ENCODE data around the gene SMIM13.

Gene SMIM13

DNA sequence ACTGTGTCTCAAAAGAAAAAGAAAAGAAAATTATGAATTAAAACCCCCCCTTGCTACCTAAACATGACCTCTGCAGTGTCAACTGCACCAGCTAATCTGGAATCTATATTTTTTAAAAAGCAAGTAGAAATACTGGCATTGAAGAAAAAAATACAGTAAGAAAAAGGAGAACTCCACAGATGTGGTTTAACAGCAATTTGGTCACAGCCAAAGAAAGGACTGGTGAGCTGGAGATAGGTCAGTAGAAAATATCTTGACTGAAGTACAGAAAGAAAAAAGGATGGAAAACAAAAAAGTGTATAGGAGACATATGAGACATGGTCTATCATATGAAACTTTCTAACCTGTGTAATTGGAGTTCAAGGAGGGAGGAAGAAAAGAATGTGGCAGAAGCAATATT is 62.0 kb downstream of the SMIM13 start:
- no peak for DNase-seq
- no peak overlapping the region for H3K27ac ChIP-seq
- no peaks in the 10 kb centered on the region for H3K27me3 ChIP-seq (ENCODE audit: insufficient read depth, low read depth, severe bottlenecking)
- TF ChIP-seq, protein P1, sequence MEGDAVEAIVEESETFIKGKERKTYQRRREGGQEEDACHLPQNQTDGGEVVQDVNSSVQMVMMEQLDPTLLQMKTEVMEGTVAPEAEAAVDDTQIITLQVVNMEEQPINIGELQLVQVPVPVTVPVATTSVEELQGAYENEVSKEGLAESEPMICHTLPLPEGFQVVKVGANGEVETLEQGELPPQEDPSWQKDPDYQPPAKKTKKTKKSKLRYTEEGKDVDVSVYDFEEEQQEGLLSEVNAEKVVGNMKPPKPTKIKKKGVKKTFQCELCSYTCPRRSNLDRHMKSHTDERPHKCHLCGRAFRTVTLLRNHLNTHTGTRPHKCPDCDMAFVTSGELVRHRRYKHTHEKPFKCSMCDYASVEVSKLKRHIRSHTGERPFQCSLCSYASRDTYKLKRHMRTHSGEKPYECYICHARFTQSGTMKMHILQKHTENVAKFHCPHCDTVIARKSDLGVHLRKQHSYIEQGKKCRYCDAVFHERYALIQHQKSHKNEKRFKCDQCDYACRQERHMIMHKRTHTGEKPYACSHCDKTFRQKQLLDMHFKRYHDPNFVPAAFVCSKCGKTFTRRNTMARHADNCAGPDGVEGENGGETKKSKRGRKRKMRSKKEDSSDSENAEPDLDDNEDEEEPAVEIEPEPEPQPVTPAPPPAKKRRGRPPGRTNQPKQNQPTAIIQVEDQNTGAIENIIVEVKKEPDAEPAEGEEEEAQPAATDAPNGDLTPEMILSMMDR (IDR thresholded peaks at IDR 0.05; ENCODE audit: low read depth, low read length): no peak
- no peak overlapping the region for H3K4me3 ChIP-seq (ENCODE audit: low read depth, low read length)
- no peaks in the 10 kb centered on the region for H3K9me3 ChIP-seq (ENCODE audit: severe bottlenecking)
- no peaks in the 10 kb centered on the region for H3K36me3 ChIP-seq

DNA sequence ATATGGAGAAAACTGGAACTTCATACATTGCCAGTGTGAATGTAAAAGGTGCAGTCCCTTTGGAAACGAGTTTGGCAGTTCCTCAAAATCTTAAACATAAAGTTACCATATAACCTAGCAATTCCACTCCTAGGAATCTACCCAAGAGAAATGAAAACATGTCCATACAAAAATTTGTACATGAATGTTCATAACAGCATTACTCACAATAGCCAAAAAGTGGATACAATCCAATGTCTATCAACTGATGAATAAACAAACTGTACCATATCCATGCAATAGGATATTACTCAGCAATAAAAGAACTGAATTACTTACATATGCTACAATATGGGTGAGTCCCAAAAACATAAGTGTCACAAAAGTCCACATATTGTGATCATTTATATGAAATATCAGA is 66.6 kb downstream of the SMIM13 start:
- TF ChIP-seq, protein P1 (IDR thresholded peaks at IDR 0.05; ENCODE audit: low read depth, low read length): no peak
- Histone ChIP-seq H3K27ac (no peak overlapping the region), H3K36me3 (no peaks in the 10 kb centered on the region), H3K4me3 (ENCODE audit: low read depth, low read length) (no peak overlapping the region), H3K9me3 (ENCODE audit: severe bottlenecking) (no peaks in the 10 kb centered on the region), H3K27me3 (ENCODE audit: insufficient read depth, low read depth, severe bottlenecking) (no peaks in the 10 kb centered on the region)
- no peak for DNase-seq

DNA sequence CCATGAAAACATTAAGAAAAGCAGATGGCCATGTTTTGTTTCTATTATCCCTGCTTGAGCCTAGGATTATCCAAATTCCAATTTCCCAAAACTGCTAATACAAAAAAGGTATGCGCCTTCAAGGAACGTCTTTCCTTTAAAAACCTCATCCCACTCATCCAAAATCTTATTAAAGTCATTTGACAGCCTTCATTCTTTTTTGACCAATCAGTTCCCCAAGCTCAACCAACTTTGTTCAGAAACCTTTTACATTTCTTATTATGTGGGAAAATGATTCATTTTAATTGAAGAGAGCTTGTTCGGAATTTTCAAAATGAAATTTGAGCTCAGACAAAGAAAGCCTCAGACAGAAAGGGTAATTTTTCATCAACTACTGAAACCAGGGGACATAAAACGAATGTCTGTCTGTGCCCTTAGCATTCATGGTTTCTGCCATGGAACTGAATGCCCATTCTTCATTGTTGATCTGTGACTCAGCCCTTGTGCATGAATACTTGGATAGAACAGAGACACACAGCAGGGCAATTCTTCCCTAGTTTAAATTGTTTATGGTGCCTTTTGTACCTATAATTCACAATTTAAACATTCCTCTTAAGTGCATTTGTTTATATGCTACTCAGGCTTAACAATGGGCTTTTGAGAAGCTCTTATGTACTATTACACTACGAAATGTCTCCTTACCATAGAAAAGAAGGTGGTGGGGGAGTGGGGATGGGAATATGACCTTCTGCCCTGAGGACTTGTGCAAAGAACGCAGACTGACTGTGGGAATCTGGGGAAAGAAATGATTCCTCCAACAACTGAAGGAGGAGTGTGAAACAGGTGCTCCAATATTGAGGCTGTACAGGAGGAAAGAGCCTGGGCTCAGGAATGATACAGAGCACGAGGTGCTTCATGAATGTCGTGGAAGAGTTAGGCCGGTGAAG is 67.7 kb downstream of the SMIM13 start:
- no peaks in the 10 kb centered on the region for H3K9me3 ChIP-seq (ENCODE audit: severe bottlenecking)
- no peak overlapping the region for H3K27ac ChIP-seq
- DNase-seq: no peak

DNA sequence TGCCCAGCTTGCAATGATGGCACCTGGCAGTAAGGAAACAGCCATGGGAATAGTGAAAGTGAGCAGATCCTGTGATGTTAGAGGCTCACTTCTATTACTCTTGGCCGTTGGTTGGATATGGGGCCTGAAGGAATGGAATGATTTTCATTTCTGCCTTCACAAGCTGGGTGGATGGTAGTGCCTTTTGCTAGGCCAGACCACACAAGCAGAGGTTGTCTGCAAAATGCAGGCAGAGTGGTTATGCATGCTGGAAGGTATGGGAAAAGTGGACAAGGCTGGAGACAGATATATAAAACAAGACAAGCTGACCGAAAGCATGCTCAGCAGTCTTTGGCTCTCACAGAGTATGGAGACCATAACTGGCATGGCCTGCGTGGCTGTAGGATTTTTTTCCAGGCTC is 68.6 kb downstream of the SMIM13 start:
- DNase-seq: no peak
- TF ChIP-seq, protein P1 (IDR thresholded peaks at IDR 0.05; ENCODE audit: low read depth, low read length): no peak
- no peaks in the 10 kb centered on the region for H3K27me3 ChIP-seq (ENCODE audit: insufficient read depth, low read depth, severe bottlenecking)
- H3K4me3 ChIP-seq (ENCODE audit: low read depth, low read length): no peak overlapping the region
- no peaks in the 10 kb centered on the region for H3K36me3 ChIP-seq
- no peak overlapping the region for H3K27ac ChIP-seq
- no peaks in the 10 kb centered on the region for H3K9me3 ChIP-seq (ENCODE audit: severe bottlenecking)

More for the DNA sequence above, 67.7 kb downstream of the SMIM13 start:
- Histone ChIP-seq H3K4me3 (ENCODE audit: low read depth, low read length) (no peak overlapping the region), H3K27me3 (ENCODE audit: insufficient read depth, low read depth, severe bottlenecking) (no peaks in the 10 kb centered on the region), H3K36me3 (no peaks in the 10 kb centered on the region)
- TF ChIP-seq, protein P1 (IDR thresholded peaks at IDR 0.05; ENCODE audit: low read depth, low read length): no peak

DNA sequence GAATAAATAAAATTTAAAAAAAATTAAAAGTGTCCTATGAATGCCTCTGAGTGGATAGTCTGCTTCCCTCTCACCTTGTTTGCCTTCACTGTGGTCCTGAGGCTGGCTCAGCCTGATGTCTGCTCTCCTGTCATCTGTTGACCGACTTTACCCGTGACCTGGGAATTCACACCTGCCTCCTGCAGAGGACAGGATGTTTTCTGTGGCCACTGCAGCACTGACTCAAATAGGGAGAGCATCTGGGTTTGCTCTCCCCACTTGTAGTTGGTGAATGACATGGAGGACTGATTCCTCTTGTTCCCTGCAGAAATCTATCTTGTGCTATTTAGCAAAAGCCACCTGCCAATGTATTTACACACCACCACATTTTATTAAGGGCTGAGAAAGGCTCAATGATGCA is 70.3 kb downstream of the SMIM13 start:
- H3K4me3 ChIP-seq (ENCODE audit: low read depth, low read length): no peak overlapping the region
- TF ChIP-seq, protein P1 (IDR thresholded peaks at IDR 0.05; ENCODE audit: low read depth, low read length): no peak

More for the DNA sequence above, 70.3 kb downstream of the SMIM13 start:
- Histone ChIP-seq H3K27ac (no peak overlapping the region), H3K9me3 (ENCODE audit: severe bottlenecking) (no peaks in the 10 kb centered on the region), H3K27me3 (ENCODE audit: insufficient read depth, low read depth, severe bottlenecking) (no peaks in the 10 kb centered on the region), H3K36me3 (no peaks in the 10 kb centered on the region)
- DNase-seq: no peak
